Upper lobe of left lung (tissue), 4 donors: ENCODE data around the gene RMND5A.

ENCODE experiments used
- EP300 ChIP-seq, 4 donors: sonication (generic); formaldehyde crosslinking; IDR thresholded peaks; one replicate each; pipeline ENCODE4 v1.5.1; 2017; ENCODE audit warnings: antibody characterized with exemption in 4 of 4, control low read depth in 2 of 4
- POLR2A ChIP-seq, 4 donors: fragments of 450-650 bp; IDR thresholded peaks; one replicate each; pipeline ENCODE4 v1.5.1; 2016 to 2017; ENCODE audit warnings: antibody characterized with exemption in 4 of 4, mild to moderate bottlenecking in 2 of 4

DNA sequence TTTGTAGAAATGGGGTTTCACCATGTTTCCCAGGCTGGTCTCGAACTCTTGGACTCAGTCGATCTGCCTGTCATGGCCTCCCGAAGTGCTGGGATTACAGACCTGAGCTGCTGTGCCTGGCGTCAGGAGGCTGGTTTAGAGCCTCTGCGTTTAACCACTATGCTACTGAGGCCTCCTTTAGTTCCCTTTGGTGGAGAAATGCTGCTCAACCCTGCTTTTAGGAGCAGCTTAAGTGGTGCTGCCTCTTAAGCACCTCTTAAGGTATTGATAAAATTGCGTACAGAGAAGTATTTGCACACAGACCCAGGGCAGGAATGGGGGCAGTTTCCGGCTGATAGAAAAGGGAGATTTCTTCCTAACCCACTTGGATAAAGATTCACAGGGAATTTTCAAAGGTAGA is 62.7 kb downstream of the RMND5A start:
- no peak for TF ChIP-seq POLR2A (IDR thresholded peaks at IDR 0.05)
- no peak for TF ChIP-seq EP300 (IDR thresholded peaks at IDR 0.05)
